GM12878 (cell line): ENCODE measurements around the gene NEBL. TPM values are rescaled to one million over a fixed set of nuclear protein-coding genes. Genes with fewer than 3 reads are reported as not detected.

Experiments used
- ATAC-seq: fragments of 200-7000 bp; cut with Tn5 transposase; 3 replicates; pipeline ENCODE4 v1.9.1; 2020; ENCODE audit warnings: mild to moderate bottlenecking, moderate library complexity
- BruUV-seq: library from RNA; stranded (reverse); fragments of 400-500 nt; replicated peaks from 2 replicates; lab custom pipeline; 2021; lab: Mats Ljungman, UMichigan
- CTCF ChIA-PET: fragments of 300-600 bp; sonication (Branson Sonifier 250); formaldehyde crosslinking; extraction: SDS; loops from one replicate; lab custom pipeline; 2021; ENCODE audit warnings: inconsistent platforms; lab: Yijun Ruan, JAX
- POLR2A ChIA-PET: fragments of 350-600 bp; formaldehyde crosslinking; extraction: SDS; loops from one replicate; lab custom pipeline; 2021; ENCODE audit warnings: inconsistent platforms; lab: Charles Lee
- RAD21 ChIA-PET: fragments of 300-600 bp; sonication (Branson Sonifier 250); formaldehyde crosslinking; loops from one replicate; lab custom pipeline; 2023; ENCODE audit warnings: antibody characterized with exemption; ENCODE audit not compliant: unreplicated experiment; lab: Charles Lee
- SMC1A ChIA-PET: fragments of 300-600 bp; sonication (Branson Sonifier 250); formaldehyde crosslinking; loops from one replicate; lab custom pipeline; 2023; ENCODE audit not compliant: unreplicated experiment, uncharacterized antibody; lab: Charles Lee
- DNase-seq: peaks from one replicate; pipeline ENCODE4 v3.0.0-alpha.2; 2011; ENCODE audit warnings: low read depth, low spot score
- FAIRE-seq: peaks from 3 replicates; lab custom pipeline; 2011; peaks lifted over from hg19 to GRCh38; lab: Jason Lieb, UNC
- H2AFZ ChIP-seq: 2 replicates; pipeline ENCODE4 v1.6.0; 2011; ENCODE audit warnings: low read depth, low read length, control low read depth; ENCODE audit not compliant: control insufficient read depth
- H3K27ac ChIP-seq: 2 replicates; pipeline ENCODE4 v1.5.1; 2011; ENCODE audit warnings: control low read depth; ENCODE audit not compliant: control insufficient read depth, insufficient read depth
- H3K27me3 ChIP-seq, 2 experiments: replicated peaks in 1 of 2; 2 replicates each; pipeline versions ENCODE4 v1.6.0 to v1.6.1; 2011; ENCODE audit warnings: low read length in 1 of 2; ENCODE audit not compliant: control insufficient read depth in 2 of 2, insufficient read depth in 2 of 2
- H3K36me3 ChIP-seq, 2 experiments: 2 replicates each; pipeline ENCODE4 v1.5.1; 2011; ENCODE audit warnings: low read length in 1 of 2; ENCODE audit not compliant: control insufficient read depth in 2 of 2, insufficient read depth in 2 of 2
- H3K4me1 ChIP-seq: 2 replicates; pipeline ENCODE4 v1.6.1; 2011; ENCODE audit warnings: mild to moderate bottlenecking, low read length, moderate library complexity, mixed read lengths; ENCODE audit not compliant: control insufficient read depth, insufficient read depth
- H3K4me2 ChIP-seq: 2 replicates; pipeline ENCODE4 v1.6.0; 2011; ENCODE audit warnings: control low read depth; ENCODE audit not compliant: control insufficient read depth, insufficient read depth
- H3K4me3 ChIP-seq: fragments of 200-600 bp; sonication (generic); 2 replicates; pipeline ENCODE4 v1.5.1; 2016
- H3K79me2 ChIP-seq: 2 replicates; pipeline ENCODE4 v1.6.0; 2011; ENCODE audit warnings: low read length; ENCODE audit not compliant: control insufficient read depth, insufficient read depth
- H3K9ac ChIP-seq: 2 replicates; pipeline ENCODE4 v1.8.0; 2011; ENCODE audit warnings: low read length, control low read depth, mixed read lengths; ENCODE audit not compliant: control insufficient read depth, insufficient read depth
- H3K9me3 ChIP-seq: replicated peaks from 3 replicates; pipeline ENCODE4 v1.5.1; 2011; ENCODE audit warnings: mild to moderate bottlenecking, low read length; ENCODE audit not compliant: control insufficient read depth, insufficient read depth
- H4K20me1 ChIP-seq: 2 replicates; pipeline ENCODE4 v1.6.0; 2011; ENCODE audit not compliant: control insufficient read depth, insufficient read depth
- KAT2A ChIP-seq: conservative IDR thresholded peaks from 2 replicates; pipeline ENCODE4 v1.6.1; 2011; ENCODE audit warnings: low read depth, low read length; ENCODE audit not compliant: control insufficient read depth
- PML ChIP-seq: IDR thresholded peaks from 2 replicates; pipeline ENCODE4 v1.6.1; 2012; ENCODE audit warnings: low read length, inconsistent platforms
- WRNIP1 ChIP-seq: IDR thresholded peaks from 2 replicates; pipeline ENCODE4 v1.6.1; 2011; ENCODE audit warnings: low read depth, low read length, improper control_type of control experiment, borderline replicate concordance
- ZNF217 ChIP-seq: fragments of 450-650 bp; IDR thresholded peaks from 2 replicates; pipeline ENCODE4 v1.6.1; 2017; ENCODE audit warnings: antibody characterized with exemption, mild to moderate bottlenecking
- ZZZ3 ChIP-seq: IDR thresholded peaks from 2 replicates; pipeline ENCODE4 v1.6.1; 2011; ENCODE audit warnings: low read depth; ENCODE audit not compliant: control insufficient read depth, insufficient read length
- WGBS: methylation state at CpG from one replicate; pipeline ENCODE4 v1.1.6; 2016; ENCODE audit warnings: low lambda C conversion rate; ENCODE audit not compliant: insufficient replicate concordance, insufficient coverage; ENCODE audit errors: missing lambda C conversion rate; 5-methylcytosine and 5-hydroxymethylcytosine counted together
- in situ Hi-C: fragments of 300-500 bp; cut with MboI; formaldehyde crosslinking; loops from 9 replicates; pipeline ENCODE4 v1.14.3; 2018; ENCODE audit warnings: mixed read lengths
- intact Hi-C: fragments of 100-400 bp; cut with micrococcal nuclease; formaldehyde crosslinking; loops from one replicate; pipeline ENCODE4 v1.14.2; 2022; ENCODE audit not compliant: unreplicated experiment
- polyA plus RNA-seq, 11 experiments: library from polyadenylated mRNA; depleted of rRNA in 4 of 11; unstranded in 6 of 11; stranded (reverse) in 5 of 11; fragments of >200 nt; fragmentation: Nextera tagmentation in 4 of 11; fragmentation: Illumina TruSeq in 1 of 11; extraction: Ambion mirVana in 4 of 11; extraction: Trizol in 1 of 11; gene quantifications; 1 replicate in 1 of 11; 2 replicates in 10 of 11; pipeline versions ENCODE4 v1.2.1 to v1.2.3, GENCODE V29; 2011 to 2016; ENCODE audit warnings: inconsistent platforms in 2 of 11, missing spikeins in 2 of 11, low read depth in 1 of 11
- total RNA-seq, 4 experiments: library from RNA; depleted of rRNA in 3 of 4; stranded (reverse); fragments of >200 nt in 3 of 4; fragmentation: Illumina TruSeq in 1 of 4; extraction: Trizol in 1 of 4; gene quantifications; 2 replicates each; pipeline versions ENCODE4 v1.2.1 to v1.2.3, GENCODE V29; 2013 to 2021
- TF ChIP-seq, protein P1 (sequence below): fragments of 450-650 bp; IDR thresholded peaks from 2 replicates; pipeline ENCODE4 v1.6.1; 2017; ENCODE audit warnings: mild to moderate bottlenecking, moderate library complexity
- TF ChIP-seq, protein P2 (sequence below): fragments of 450-650 bp; IDR thresholded peaks from 2 replicates; pipeline ENCODE4 v1.6.1; 2017; ENCODE audit warnings: low read depth, mild to moderate bottlenecking, moderate library complexity

Gene NEBL
- total and polyA plus RNA-seq, 10 of the 15 experiments (the other 5 are each of a cell fraction or from before 2014, with no cell fraction given): 0.04 to 0.56 (median 0.11) TPM; not detected in 6

DNA sequence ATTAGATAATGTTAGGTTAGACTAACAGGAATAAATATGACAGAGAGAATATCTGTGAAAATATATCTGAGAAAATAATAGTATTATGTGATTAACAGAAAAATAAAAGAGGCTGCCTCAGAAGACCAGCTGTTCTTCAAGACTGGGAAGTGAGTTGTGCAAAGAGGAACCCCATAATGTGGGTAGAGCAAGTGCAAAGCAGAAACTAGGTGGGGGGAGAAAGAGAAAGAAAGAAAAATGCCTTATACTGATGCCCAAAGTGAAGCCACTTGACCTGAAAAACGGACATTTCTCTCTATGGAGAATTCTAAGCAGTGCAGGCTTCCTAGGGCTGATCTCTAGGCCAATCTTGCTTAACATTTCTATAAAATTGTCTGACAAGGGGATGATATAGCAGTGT, 3.8 kb downstream of the NEBL start:
- TF ChIP-seq KAT2A (no peak), ZNF217 (no peak), WRNIP1 (no peak), PML (no peak), ZZZ3 (no peak)
- TF ChIP-seq, protein P1, sequence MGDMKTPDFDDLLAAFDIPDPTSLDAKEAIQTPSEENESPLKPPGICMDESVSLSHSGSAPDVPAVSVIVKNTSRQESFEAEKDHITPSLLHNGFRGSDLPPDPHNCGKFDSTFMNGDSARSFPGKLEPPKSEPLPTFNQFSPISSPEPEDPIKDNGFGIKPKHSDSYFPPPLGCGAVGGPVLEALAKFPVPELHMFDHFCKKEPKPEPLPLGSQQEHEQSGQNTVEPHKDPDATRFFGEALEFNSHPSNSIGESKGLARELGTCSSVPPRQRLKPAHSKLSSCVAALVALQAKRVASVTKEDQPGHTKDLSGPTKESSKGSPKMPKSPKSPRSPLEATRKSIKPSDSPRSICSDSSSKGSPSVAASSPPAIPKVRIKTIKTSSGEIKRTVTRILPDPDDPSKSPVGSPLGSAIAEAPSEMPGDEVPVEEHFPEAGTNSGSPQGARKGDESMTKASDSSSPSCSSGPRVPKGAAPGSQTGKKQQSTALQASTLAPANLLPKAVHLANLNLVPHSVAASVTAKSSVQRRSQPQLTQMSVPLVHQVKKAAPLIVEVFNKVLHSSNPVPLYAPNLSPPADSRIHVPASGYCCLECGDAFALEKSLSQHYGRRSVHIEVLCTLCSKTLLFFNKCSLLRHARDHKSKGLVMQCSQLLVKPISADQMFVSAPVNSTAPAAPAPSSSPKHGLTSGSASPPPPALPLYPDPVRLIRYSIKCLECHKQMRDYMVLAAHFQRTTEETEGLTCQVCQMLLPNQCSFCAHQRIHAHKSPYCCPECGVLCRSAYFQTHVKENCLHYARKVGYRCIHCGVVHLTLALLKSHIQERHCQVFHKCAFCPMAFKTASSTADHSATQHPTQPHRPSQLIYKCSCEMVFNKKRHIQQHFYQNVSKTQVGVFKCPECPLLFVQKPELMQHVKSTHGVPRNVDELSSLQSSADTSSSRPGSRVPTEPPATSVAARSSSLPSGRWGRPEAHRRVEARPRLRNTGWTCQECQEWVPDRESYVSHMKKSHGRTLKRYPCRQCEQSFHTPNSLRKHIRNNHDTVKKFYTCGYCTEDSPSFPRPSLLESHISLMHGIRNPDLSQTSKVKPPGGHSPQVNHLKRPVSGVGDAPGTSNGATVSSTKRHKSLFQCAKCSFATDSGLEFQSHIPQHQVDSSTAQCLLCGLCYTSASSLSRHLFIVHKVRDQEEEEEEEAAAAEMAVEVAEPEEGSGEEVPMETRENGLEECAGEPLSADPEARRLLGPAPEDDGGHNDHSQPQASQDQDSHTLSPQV: no peak
- TF ChIP-seq, protein P2, sequence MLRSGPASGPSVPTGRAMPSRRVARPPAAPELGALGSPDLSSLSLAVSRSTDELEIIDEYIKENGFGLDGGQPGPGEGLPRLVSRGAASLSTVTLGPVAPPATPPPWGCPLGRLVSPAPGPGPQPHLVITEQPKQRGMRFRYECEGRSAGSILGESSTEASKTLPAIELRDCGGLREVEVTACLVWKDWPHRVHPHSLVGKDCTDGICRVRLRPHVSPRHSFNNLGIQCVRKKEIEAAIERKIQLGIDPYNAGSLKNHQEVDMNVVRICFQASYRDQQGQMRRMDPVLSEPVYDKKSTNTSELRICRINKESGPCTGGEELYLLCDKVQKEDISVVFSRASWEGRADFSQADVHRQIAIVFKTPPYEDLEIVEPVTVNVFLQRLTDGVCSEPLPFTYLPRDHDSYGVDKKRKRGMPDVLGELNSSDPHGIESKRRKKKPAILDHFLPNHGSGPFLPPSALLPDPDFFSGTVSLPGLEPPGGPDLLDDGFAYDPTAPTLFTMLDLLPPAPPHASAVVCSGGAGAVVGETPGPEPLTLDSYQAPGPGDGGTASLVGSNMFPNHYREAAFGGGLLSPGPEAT: no peak
- no TSS peak for BruUV-seq
- H3K27me3 ChIP-seq: no peaks in the 10 kb centered on the region; a peak in 1 of 4 replicates
- no peak overlapping the region for H3K27ac ChIP-seq
- no peak overlapping the region for H2AFZ ChIP-seq
- H4K20me1 ChIP-seq: no peaks in the 10 kb centered on the region
- H3K4me2 ChIP-seq: no peak overlapping the region
- intact Hi-C loops: no loop called here
- H3K79me2 ChIP-seq: no peaks in the 10 kb centered on the region
- ChIA-PET SMC1A (interaction anchor here (1.1 kb wide), 1 partner anchor 31 kb away, joined by 3 read pairs; no protein-coding TSS in a partner anchor), POLR2A (no interaction called here), CTCF (no interaction called here), RAD21 (no interaction called here)
- WGBS: 0% methylated on average over 1 of the region's 1 CpG
- DNase-seq (no peak), FAIRE-seq (no peak), ATAC-seq (no peak)
- in situ Hi-C loops: no loop called here
- no peak overlapping the region for H3K9ac ChIP-seq
- H3K4me1 ChIP-seq: no peaks in the 10 kb centered on the region
- H3K4me3 ChIP-seq: no peak overlapping the region
- no peaks in the 10 kb centered on the region for H3K36me3 ChIP-seq
- H3K9me3 ChIP-seq: no peaks in the 10 kb centered on the region
